SK-N-SH (cell line): Measurements from ENCODE around the gene AAGAB. TPM values are rescaled to one million over a fixed set of nuclear protein-coding genes. Genes with fewer than 3 reads are reported as not detected.

Experiments
- CTCF ChIA-PET: fragments of 300-600, 350-600 bp; formaldehyde crosslinking; extraction: SDS; loops from one replicate; lab custom pipeline; 2021; lab: Yijun Ruan, JAX
- POLR2A ChIA-PET: fragments of 350-600 bp; sonication (Branson Sonifier 250); formaldehyde crosslinking; extraction: SDS; loops from one replicate; lab custom pipeline; 2020; ENCODE audit warnings: antibody characterized with exemption, inconsistent platforms; lab: Yijun Ruan, JAX
- DNase-seq: peaks from one replicate; pipeline ENCODE4 v3.0.0; 2012
- H2AFZ ChIP-seq: fragments of 200-600 bp; sonication (generic); 2 replicates; pipeline ENCODE4 v1.8.1; 2016; ENCODE audit warnings: antibody characterized with exemption, mild to moderate bottlenecking, low read depth
- H3F3A ChIP-seq: fragments of 200-600 bp; sonication (generic); replicated peaks from 2 replicates; pipeline ENCODE3; 2016; ENCODE audit warnings: antibody characterized with exemption, mild to moderate bottlenecking; ENCODE audit not compliant: insufficient read depth
- H3K27ac ChIP-seq, 2 experiments: fragments of 200-500 bp in 1 of 2; fragments of 200-600 bp in 1 of 2; sonication (Bioruptor generic) in 1 of 2; sonication (generic), shearing (Covaris generic) in 1 of 2; 2 replicates each; pipeline versions ENCODE4 v1.5.1 to v1.6.1; 2014 to 2016; ENCODE audit warnings: low read depth in 2 of 2, inconsistent platforms in 1 of 2, low read length in 1 of 2, mild to moderate bottlenecking in 1 of 2, mixed read lengths in 1 of 2
- H3K27me3 ChIP-seq: fragments of 200-600 bp; sonication (generic), shearing (Covaris generic); 2 replicates; pipeline ENCODE4 v1.6.1; 2016; ENCODE audit warnings: mixed run types; ENCODE audit not compliant: insufficient read depth
- H3K36me3 ChIP-seq, 2 experiments: fragments of 200-500 bp in 1 of 2; fragments of 200-600 bp in 1 of 2; sonication (Bioruptor generic) in 1 of 2; sonication (generic) in 1 of 2; replicated peaks in 1 of 2; 2 replicates each; pipeline versions ENCODE3 to v1.5.1; 2014 to 2016; ENCODE audit warnings: low read length in 1 of 2, mild to moderate bottlenecking in 1 of 2; ENCODE audit not compliant: insufficient read depth in 2 of 2, control insufficient read depth in 1 of 2
- H3K4me1 ChIP-seq, 2 experiments: fragments of 200-500 bp in 1 of 2; fragments of 200-600 bp in 1 of 2; sonication (Bioruptor generic) in 1 of 2; sonication (generic), shearing (Covaris generic) in 1 of 2; 2 replicates each; pipeline versions ENCODE4 v1.5.1 to v1.6.1; 2014 to 2016; ENCODE audit warnings: low read depth in 1 of 2, low read length in 1 of 2, mixed run types in 1 of 2; ENCODE audit not compliant: insufficient read depth in 2 of 2, control insufficient read depth in 1 of 2
- H3K4me2 ChIP-seq: fragments of 200-600 bp; sonication (generic), shearing (Covaris generic); 2 replicates; pipeline ENCODE4 v1.6.1; 2017; ENCODE audit warnings: mixed run types
- H3K4me3 ChIP-seq, 2 experiments: fragments of 200-500 bp in 1 of 2; fragments of 200-600 bp in 1 of 2; sonication (Bioruptor generic) in 1 of 2; sonication (generic), shearing (Covaris generic) in 1 of 2; 2 replicates each; pipeline versions ENCODE4 v1.5.1 to v1.8.1; 2014 to 2016; ENCODE audit warnings: low read depth in 2 of 2, inconsistent platforms in 1 of 2, low read length in 1 of 2, mild to moderate bottlenecking in 1 of 2, mixed read lengths in 1 of 2, moderate library complexity in 1 of 2
- H3K79me2 ChIP-seq: fragments of 200-600 bp; sonication (generic); 2 replicates; pipeline ENCODE4 v1.8.1; 2017; ENCODE audit warnings: mild to moderate bottlenecking; ENCODE audit not compliant: insufficient read depth
- H3K9ac ChIP-seq: fragments of 200-600 bp; sonication (generic); 2 replicates; pipeline ENCODE4 v1.6.1; 2017; ENCODE audit warnings: mixed run types
- H3K9me2 ChIP-seq: fragments of 200-600 bp; sonication (generic); 2 replicates; pipeline ENCODE4 v1.6.1; 2017; ENCODE audit warnings: mixed run types
- H3K9me3 ChIP-seq: fragments of 200-600 bp; sonication (generic); 2 replicates; pipeline ENCODE4 v1.6.1; 2017; ENCODE audit warnings: mixed run types, mild to moderate bottlenecking, moderate library complexity
- H4K20me1 ChIP-seq: fragments of 200-600 bp; sonication (generic); 2 replicates; pipeline ENCODE4 v1.6.1; 2017; ENCODE audit warnings: mild to moderate bottlenecking, mixed run types; ENCODE audit not compliant: insufficient read depth
- CHD2 ChIP-seq: fragments of 150-350 bp; IDR thresholded peaks from 2 replicates; pipeline ENCODE4 v1.6.1; 2018; ENCODE audit warnings: low read length; ENCODE audit not compliant: partially characterized antibody
- EZH2phosphoT487 ChIP-seq: fragments of 200-600 bp; sonication (generic); IDR thresholded peaks from 2 replicates; pipeline ENCODE4 v1.6.1; 2017; ENCODE audit warnings: low read depth, mixed run types, mild to moderate bottlenecking, antibody characterized with exemption, moderate library complexity, borderline replicate concordance
- FOXM1 ChIP-seq: IDR thresholded peaks from 2 replicates; pipeline ENCODE4 v1.4.0; 2012; ENCODE audit warnings: low read depth, mild to moderate bottlenecking
- GATA2 ChIP-seq: sonication (generic); formaldehyde crosslinking; IDR thresholded peaks from 2 replicates; pipeline ENCODE4 v1.5.0; 2020; ENCODE audit warnings: mild to moderate bottlenecking, missing genetic modification reagents
- MEF2A ChIP-seq: IDR thresholded peaks from 2 replicates; pipeline ENCODE4 v1.4.0; 2012; ENCODE audit warnings: low read depth, borderline replicate concordance
- MXI1 ChIP-seq: IDR thresholded peaks from 2 replicates; pipeline ENCODE4 v1.6.1; 2012; ENCODE audit warnings: mild to moderate bottlenecking, low read depth, low read length, improper control_type of control experiment
- NRF1 ChIP-seq: IDR thresholded peaks from 2 replicates; pipeline ENCODE4 v1.6.1; 2012; ENCODE audit warnings: low read depth, mild to moderate bottlenecking, low read length
- REST ChIP-seq: IDR thresholded peaks from 2 replicates; pipeline ENCODE4 v1.6.1; 2012; ENCODE audit warnings: mild to moderate bottlenecking, low read depth, low read length, moderate library complexity
- SIN3A ChIP-seq: IDR thresholded peaks from 2 replicates; pipeline ENCODE4 v1.6.1; 2012; ENCODE audit warnings: low read depth, mild to moderate bottlenecking, low read length, moderate library complexity, borderline replicate concordance
- TCF12 ChIP-seq: IDR thresholded peaks from 2 replicates; pipeline ENCODE4 v1.4.0; 2012
- TEAD4 ChIP-seq: IDR thresholded peaks from 2 replicates; pipeline ENCODE4 v1.4.0; 2012; ENCODE audit warnings: mild to moderate bottlenecking, borderline replicate concordance; ENCODE audit not compliant: insufficient read depth
- USF1 ChIP-seq: IDR thresholded peaks from 2 replicates; pipeline ENCODE4 v1.4.0; 2012; ENCODE audit warnings: low read depth, borderline replicate concordance
- USF2 ChIP-seq: fragments of 150-350 bp; IDR thresholded peaks from 2 replicates; pipeline ENCODE4 v1.6.1; 2017; ENCODE audit warnings: antibody characterized with exemption, low read length, low read depth, borderline replicate concordance
- WGBS: methylation state at CpG from one replicate; pipeline ENCODE4 v1.1.6; 2017; ENCODE audit warnings: low lambda C conversion rate; 5-methylcytosine and 5-hydroxymethylcytosine counted together
- polyA plus RNA-seq, 3 experiments: library from polyadenylated mRNA; depleted of rRNA; stranded (reverse); fragments of >200 nt; gene quantifications; 2 replicates each; pipeline ENCODE4 v1.2.3, GENCODE V29; 2012
- TF ChIP-seq, protein P1 (sequence below): IDR thresholded peaks from 2 replicates; pipeline ENCODE4; 2012

The AAGAB gene
- polyA plus RNA-seq, 1 of the 3 experiments (the other 2 are of a cell fraction) = 24.9 TPM

DNA sequence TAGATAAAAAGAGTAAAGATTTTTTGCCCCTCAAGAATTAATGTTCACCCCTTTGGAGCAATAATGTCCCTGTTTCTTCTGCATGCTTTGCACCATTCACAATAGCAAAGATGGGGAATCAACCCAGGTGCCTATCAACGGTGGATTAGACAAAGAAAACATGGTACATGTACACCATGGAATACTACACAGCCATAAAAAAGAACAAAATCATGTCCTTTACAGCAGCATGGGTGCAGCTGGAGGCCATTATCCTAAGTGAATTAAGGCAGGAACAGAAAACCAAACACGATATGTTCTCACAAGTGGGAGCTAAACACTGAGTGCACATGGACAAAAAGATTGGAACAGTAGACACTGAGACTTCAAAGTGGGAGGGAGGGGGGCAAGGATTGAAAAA, 35.2 kb downstream of the AAGAB start:
- Histone ChIP-seq H3F3A (peaks cover 5% of the 10 kb centered on the region), H3K4me3 (no peak overlapping the region)
- TF ChIP-seq GATA2 (CRISPR knock-in tag) (no peak), USF1 (no peak), CHD2 (no peak), MXI1 (no peak), USF2 (no peak), MEF2A (no peak), TEAD4 (no peak), SIN3A (no peak), REST (no peak), EZH2phosphoT487 (no peak), FOXM1 (no peak), TCF12 (no peak), NRF1 (no peak)
- TF ChIP-seq, protein P1, sequence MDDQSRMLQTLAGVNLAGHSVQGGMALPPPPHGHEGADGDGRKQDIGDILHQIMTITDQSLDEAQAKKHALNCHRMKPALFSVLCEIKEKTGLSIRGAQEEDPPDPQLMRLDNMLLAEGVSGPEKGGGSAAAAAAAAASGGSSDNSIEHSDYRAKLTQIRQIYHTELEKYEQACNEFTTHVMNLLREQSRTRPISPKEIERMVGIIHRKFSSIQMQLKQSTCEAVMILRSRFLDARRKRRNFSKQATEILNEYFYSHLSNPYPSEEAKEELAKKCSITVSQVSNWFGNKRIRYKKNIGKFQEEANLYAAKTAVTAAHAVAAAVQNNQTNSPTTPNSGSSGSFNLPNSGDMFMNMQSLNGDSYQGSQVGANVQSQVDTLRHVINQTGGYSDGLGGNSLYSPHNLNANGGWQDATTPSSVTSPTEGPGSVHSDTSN = no peak
- TF ChIP-seq, all 33 proteins: peak for 0
- no peaks in the 10 kb centered on the region for H3K9me3 ChIP-seq
- H3K36me3 ChIP-seq = peaks cover 12 to 16% of the 10 kb centered on the region in 2 experiments
- POLR2A ChIA-PET = no interaction called here
- CTCF ChIA-PET = interaction anchor here (1.2 kb wide), 1 partner anchor 78 kb away, joined by 3 read pairs; no protein-coding TSS in a partner anchor
- no peak overlapping the region for H3K27ac ChIP-seq
- H3K9ac ChIP-seq = no peak overlapping the region
- WGBS = 97% methylated on average over 2 of the region's 2 CpGs
- no peaks in the 10 kb centered on the region for H4K20me1 ChIP-seq
- no peaks in the 10 kb centered on the region for H3K79me2 ChIP-seq
- no peak overlapping the region for H3K4me2 ChIP-seq
- no peaks in the 10 kb centered on the region for H3K9me2 ChIP-seq
- H3K27me3 ChIP-seq = no peaks in the 10 kb centered on the region
- no peak overlapping the region for H2AFZ ChIP-seq
- H3K4me1 ChIP-seq = no peaks in the 10 kb centered on the region
- no peak for DNase-seq
